ENCODE results near the gene LY6G5C. TPM values are rescaled to one million over a fixed set of nuclear protein-coding genes. Genes with fewer than 3 reads are reported as not detected.

LY6G5C gene
- total and polyA plus RNA-seq, 2 donors (not counting 1 experiment from before 2014, with no cell fraction given), result 0.76 to 3.4 TPM

- peak within 1 kb of the TSS; percentile 58 to 98 (median 85) for H3K4me3 ChIP-seq (ENCODE audit: control extremely low read depth in 1 of 5, extremely low read depth in 1 of 5, insufficient read depth in 1 of 5, low read depth in 2 of 5, low read length in 4 of 5)
These were observed 15.1 kb downstream of the LY6G5C start, which contains the start of gene CSNK2B for GRCh38 chr6:31665501-31666336. TSS of gene CSNK2B (plus strand) at chr6:31666080. CDS start at chr6:31666832, 752 bp downstream.

More at GRCh38 chr6:31665501-31666336, 15.1 kb downstream of the LY6G5C start, which contains the start of gene CSNK2B:
- H3K27me3 Mint-ChIP-seq, result no peaks in the 10 kb centered on the region
- under 1% methylated on average over 61 of the region's 63 CpGs for WGBS (ENCODE audit: insufficient coverage)
- H2AFZ ChIP-seq (ENCODE audit: insufficient read depth, low read depth, low read length, poor library complexity, severe bottlenecking), result peak within 1 kb of the TSS; percentile 72
- H3K4me3 Mint-ChIP-seq, result peak within 1 kb of the TSS; percentile 96
- peaks cover 23% of the 10 kb centered on the region for H4K20me1 ChIP-seq (ENCODE audit: control insufficient read depth, insufficient read depth, low read length, poor library complexity, severe bottlenecking)
- H3K4me1 ChIP-seq (ENCODE audit: control insufficient read depth in 2 of 2, insufficient read depth in 2 of 2, low read length in 2 of 2), result peaks cover 27 to 47% of the 10 kb centered on the region in 2 donors
- H3K36me3 ChIP-seq (replicated peaks in 1 of 2; ENCODE audit: control extremely low read depth in 1 of 2, control insufficient read depth in 1 of 2, extremely low read depth in 1 of 2, insufficient read depth in 2 of 2, low read length in 1 of 2), result peaks cover 18 to 61% of the 10 kb centered on the region in 2 experiments
- peak within 1 kb of the TSS; percentile 89 for H3K9ac ChIP-seq (ENCODE audit: low read length)
- no peaks in the 10 kb centered on the region for H3K27me3 ChIP-seq (replicated peaks in 1 of 4; ENCODE audit: control extremely low read depth in 1 of 4, control insufficient read depth in 3 of 4, insufficient read depth in 4 of 4, low read length in 3 of 4)
- intact Hi-C loops (cut with micrococcal nuclease), result loop anchor here (1.0 to 5.0 kb wide), 15 partner anchors 13 to 532 kb away; partner anchors contain the start of genes ABHD16A, AGPAT1, BAG6 and CLIC1
- ChIA-PET CTCF (interaction anchor here (1.0 to 1.8 kb wide), 4 partner anchors 13 to 164 kb away, joined by 3 to 10 read pairs (median 6); partner anchors contain the start of genes ATP6V1G2 and BAG6), POLR2A (interaction anchor here (0.6 to 5.9 kb wide), 10 partner anchors 10 to 1306 kb away, joined by 3 to 57 read pairs (median 6); partner anchors contain the start of genes APOM, BAG6, CLIC1 and NEU1)
- ATAC-seq (ENCODE audit: low read depth), result peak; percentile 87
- peaks cover 78% of the 10 kb centered on the region for H3K79me2 ChIP-seq (ENCODE audit: control insufficient read depth, insufficient read depth, low read length)
- H3K9me3 ChIP-seq (ENCODE audit: control extremely low read depth in 1 of 3, control insufficient read depth in 2 of 3, insufficient read depth in 1 of 3, low read length in 2 of 3), result no peaks in the 10 kb centered on the region
- TF ChIP-seq EZH2 (IDR thresholded peaks at IDR 0.05; ENCODE audit: borderline replicate concordance, insufficient read depth, low read depth, low read length, poor library complexity, severe bottlenecking), result no peak
- TF ChIP-seq CTCF (IDR thresholded peaks at IDR 0.05), result no peak
- peaks cover 53% of the 10 kb centered on the region for H3K4me1 Mint-ChIP-seq
- H3K4me2 ChIP-seq (replicated peaks; ENCODE audit: low read depth, low read length, poor library complexity, severe bottlenecking), result peak within 1 kb of the TSS; percentile 90
- no peaks in the 10 kb centered on the region for H3K9me3 Mint-ChIP-seq (ENCODE audit: insufficient read depth)
- peak within 1 kb of the TSS; percentile 96 to 98 for H3K27ac ChIP-seq (ENCODE audit: low read length in 2 of 2)
- peak within 1 kb of the TSS; percentile 100 for H3K27ac Mint-ChIP-seq
- DNase-seq, result peak; percentile 98

Data from B cell (primary cell).